Neural cell (in vitro differentiated cells): ENCODE measurements around the gene TCTN1.

ENCODE experiments used
- EP300 ChIP-seq: fragments of 450-650 bp; conservative IDR thresholded peaks from 2 replicates; pipeline ENCODE4 v1.6.1; 2014; ENCODE audit warnings: antibody characterized with exemption, mild to moderate bottlenecking, moderate library complexity; ENCODE audit not compliant: poor library complexity, severe bottlenecking
- EZH2 ChIP-seq: fragments of 200-600, 300-800 bp; shearing (Covaris generic), sonication (generic); IDR thresholded peaks from 2 replicates; pipeline ENCODE4 v1.6.1; 2014; ENCODE audit warnings: antibody characterized with exemption, low read length, borderline replicate concordance, mild to moderate bottlenecking; ENCODE audit not compliant: insufficient read depth, poor library complexity, severe bottlenecking
- MXI1 ChIP-seq: fragments of 450-650 bp; conservative IDR thresholded peaks from 2 replicates; pipeline ENCODE4 v1.6.1; 2014; ENCODE audit warnings: antibody characterized with exemption, mild to moderate bottlenecking; ENCODE audit not compliant: poor library complexity, severe bottlenecking
- POLR2AphosphoS5 ChIP-seq: IDR thresholded peaks from 2 replicates; pipeline ENCODE4 v1.6.1; 2012
- SMC3 ChIP-seq: fragments of 450-650 bp; conservative IDR thresholded peaks from 2 replicates; pipeline ENCODE4 v1.6.1; 2014; ENCODE audit warnings: antibody characterized with exemption, mild to moderate bottlenecking, moderate library complexity; ENCODE audit not compliant: poor library complexity
- TAF1 ChIP-seq: IDR thresholded peaks from 2 replicates; pipeline ENCODE4 v1.6.1; 2012; ENCODE audit warnings: low read depth
- TF ChIP-seq, protein P1 (sequence below): fragments of 450-650 bp; IDR thresholded peaks from 2 replicates; pipeline ENCODE4 v1.5.1; 2014; ENCODE audit warnings: antibody characterized with exemption, mild to moderate bottlenecking, moderate library complexity; ENCODE audit not compliant: poor library complexity, severe bottlenecking

DNA sequence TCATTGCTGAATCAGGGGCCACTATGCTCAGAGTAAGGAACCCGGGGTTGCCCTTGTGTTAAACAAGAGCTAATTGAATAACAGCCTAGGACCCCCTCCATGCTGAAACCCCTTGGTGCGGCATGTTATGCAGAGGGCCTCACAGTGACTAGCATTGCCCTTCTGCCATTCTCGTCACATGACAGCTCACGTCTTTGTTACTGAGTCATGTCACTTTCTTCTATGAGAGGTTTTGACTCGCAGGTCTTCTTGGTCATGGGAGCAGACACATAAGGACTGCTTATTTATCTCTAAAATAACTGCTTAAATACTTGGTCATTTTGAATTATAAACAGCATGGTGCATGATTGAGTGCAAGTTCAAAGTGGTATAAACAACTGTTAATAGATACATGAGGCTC lies 24.9 kb downstream of the TCTN1 start:
- TF ChIP-seq, protein P1, sequence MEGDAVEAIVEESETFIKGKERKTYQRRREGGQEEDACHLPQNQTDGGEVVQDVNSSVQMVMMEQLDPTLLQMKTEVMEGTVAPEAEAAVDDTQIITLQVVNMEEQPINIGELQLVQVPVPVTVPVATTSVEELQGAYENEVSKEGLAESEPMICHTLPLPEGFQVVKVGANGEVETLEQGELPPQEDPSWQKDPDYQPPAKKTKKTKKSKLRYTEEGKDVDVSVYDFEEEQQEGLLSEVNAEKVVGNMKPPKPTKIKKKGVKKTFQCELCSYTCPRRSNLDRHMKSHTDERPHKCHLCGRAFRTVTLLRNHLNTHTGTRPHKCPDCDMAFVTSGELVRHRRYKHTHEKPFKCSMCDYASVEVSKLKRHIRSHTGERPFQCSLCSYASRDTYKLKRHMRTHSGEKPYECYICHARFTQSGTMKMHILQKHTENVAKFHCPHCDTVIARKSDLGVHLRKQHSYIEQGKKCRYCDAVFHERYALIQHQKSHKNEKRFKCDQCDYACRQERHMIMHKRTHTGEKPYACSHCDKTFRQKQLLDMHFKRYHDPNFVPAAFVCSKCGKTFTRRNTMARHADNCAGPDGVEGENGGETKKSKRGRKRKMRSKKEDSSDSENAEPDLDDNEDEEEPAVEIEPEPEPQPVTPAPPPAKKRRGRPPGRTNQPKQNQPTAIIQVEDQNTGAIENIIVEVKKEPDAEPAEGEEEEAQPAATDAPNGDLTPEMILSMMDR, result no peak
- TF ChIP-seq TAF1 (no peak), EZH2 (no peak), MXI1 (no peak), POLR2AphosphoS5 (no peak), SMC3 (no peak), EP300 (no peak)
